HCT116 (cell line): ENCODE measurements around the gene FBLN7. TPM values are rescaled to one million over a fixed set of nuclear protein-coding genes. Genes with fewer than 3 reads are reported as not detected.

Experiments used
- ATAC-seq: fragments of 200-7000 bp; cut with Tn5 transposase; 2 replicates; pipeline ENCODE4 v1.9.1; 2020; ENCODE audit warnings: mild to moderate bottlenecking, moderate library complexity
- BruUV-seq: library from RNA; stranded (reverse); fragments of 400-500 nt; replicated peaks from 2 replicates; lab custom pipeline; 2021; lab: Mats Ljungman, UMichigan
- CTCF ChIA-PET: fragments of 300-600 bp; sonication (Branson Sonifier 250); formaldehyde crosslinking; loops from one replicate; lab custom pipeline; 2021; ENCODE audit warnings: antibody characterized with exemption; lab: Charles Lee
- POLR2A ChIA-PET: fragments of 300-600, 350-600 bp; sonication (Branson Sonifier 250); formaldehyde crosslinking; loops from one replicate; lab custom pipeline; 2021; ENCODE audit warnings: antibody characterized with exemption; lab: Charles Lee
- RAD21 ChIA-PET, 2 experiments: fragments of 300-600 bp; sonication (Branson Sonifier 250); formaldehyde crosslinking; loops; one replicate each; lab custom pipeline; 2023; ENCODE audit warnings: low total read pairs in 2 of 2; ENCODE audit not compliant: uncharacterized antibody in 2 of 2, unreplicated experiment in 2 of 2, low non-redundant PET in 1 of 2; lab: Charles Lee
- DNase-seq: peaks from one replicate; pipeline ENCODE4 v3.0.0-alpha.2; 2010; ENCODE audit warnings: low read depth, low spot score
- H2AFZ ChIP-seq: fragments of 200-600 bp; shearing (Covaris generic), sonication (generic); 2 replicates; pipeline ENCODE4 v1.6.1; 2017; ENCODE audit warnings: low read depth, mixed run types, mixed read lengths, antibody characterized with exemption, low read length; ENCODE audit not compliant: poor library complexity, severe bottlenecking
- H3K27ac ChIP-seq: 2 replicates; pipeline ENCODE4 v1.5.1; 2012; ENCODE audit warnings: low read depth, low read length
- H3K27me3 ChIP-seq: fragments of 200-600 bp; sonication (generic); 2 replicates; pipeline ENCODE4 v1.6.1; 2016; ENCODE audit warnings: mixed run types, low read length, mixed read lengths; ENCODE audit not compliant: insufficient read depth
- H3K36me3 ChIP-seq, 2 experiments: fragments of 200-500 bp in 1 of 2; fragments of 200-600 bp in 1 of 2; sonication (Bioruptor generic) in 1 of 2; sonication (generic) in 1 of 2; 2 replicates each; pipeline versions ENCODE4 v1.5.1 to v1.6.1; 2014 to 2016; ENCODE audit warnings: low read length in 2 of 2, inconsistent platforms in 1 of 2, mixed read lengths in 1 of 2, mixed run types in 1 of 2; ENCODE audit not compliant: insufficient read depth in 2 of 2, control insufficient read depth in 1 of 2
- H3K4me1 ChIP-seq, 2 experiments: fragments of 200-600 bp in 1 of 2; sonication (generic) in 1 of 2; 2 replicates each; pipeline versions ENCODE4 v1.5.1 to v1.6.1; 2012 to 2017; ENCODE audit warnings: low read length in 2 of 2, inconsistent platforms in 1 of 2, mild to moderate bottlenecking in 1 of 2, mixed read lengths in 1 of 2, mixed run types in 1 of 2, moderate library complexity in 1 of 2; ENCODE audit not compliant: insufficient read depth in 2 of 2, control insufficient read depth in 1 of 2
- H3K4me2 ChIP-seq: fragments of 200-600 bp; sonication (generic); 2 replicates; pipeline ENCODE4 v1.6.1; 2017; ENCODE audit warnings: mixed run types, low read length, mixed read lengths
- H3K4me3 ChIP-seq, 2 experiments: fragments of 200-600 bp in 1 of 2; sonication (generic) in 1 of 2; replicated peaks in 1 of 2; 2 replicates each; pipeline ENCODE4 v1.5.1; 2011 to 2016; ENCODE audit warnings: low read length in 2 of 2, control low read depth in 1 of 2, low read depth in 1 of 2, mild to moderate bottlenecking in 1 of 2, mixed read lengths in 1 of 2, mixed run types in 1 of 2
- H3K79me2 ChIP-seq: fragments of 200-600 bp; sonication (generic); 2 replicates; pipeline ENCODE4 v1.6.1; 2017; ENCODE audit warnings: mild to moderate bottlenecking, mixed run types, low read length, moderate library complexity, mixed read lengths; ENCODE audit not compliant: insufficient read depth
- H3K9ac ChIP-seq: fragments of 200-600 bp; sonication (generic); 2 replicates; pipeline ENCODE4 v1.6.1; 2016; ENCODE audit warnings: low read length, mixed read lengths
- H3K9me2 ChIP-seq: fragments of 200-600 bp; sonication (generic), shearing (Covaris generic); 2 replicates; pipeline ENCODE4 v1.6.1; 2017; ENCODE audit warnings: mixed run types, mild to moderate bottlenecking, moderate library complexity; ENCODE audit not compliant: insufficient read depth
- H3K9me3 ChIP-seq, 2 experiments: fragments of 200-500 bp in 1 of 2; fragments of 200-600 bp in 1 of 2; sonication (Bioruptor generic) in 1 of 2; sonication (generic) in 1 of 2; 2 replicates each; pipeline ENCODE4 v1.6.1; 2014 to 2017; ENCODE audit warnings: low read length in 2 of 2, mixed read lengths in 2 of 2, inconsistent platforms in 1 of 2, low read depth in 1 of 2, mild to moderate bottlenecking in 1 of 2, mixed run types in 1 of 2, moderate library complexity in 1 of 2; ENCODE audit not compliant: control insufficient read depth in 1 of 2, insufficient read depth in 1 of 2
- H4K20me1 ChIP-seq: fragments of 200-600 bp; sonication (generic), shearing (Covaris generic); 2 replicates; pipeline ENCODE4 v1.6.1; 2017; ENCODE audit warnings: mixed run types, mild to moderate bottlenecking, moderate library complexity; ENCODE audit not compliant: insufficient read depth
- CTCF ChIP-seq, 3 experiments: fragments of 200-600 bp in 1 of 3; sonication (generic) in 1 of 3; IDR thresholded peaks in 2 of 3; conservative IDR thresholded peaks in 1 of 3; 2 replicates each; pipeline ENCODE4 v1.5.1; 2012 to 2017; ENCODE audit warnings: low read depth in 2 of 3, low read length in 2 of 3, antibody characterized with exemption in 1 of 3, borderline replicate concordance in 1 of 3, control low read depth in 1 of 3, mild to moderate bottlenecking in 1 of 3, mixed read lengths in 1 of 3, mixed run types in 1 of 3, moderate library complexity in 1 of 3; ENCODE audit not compliant: insufficient read depth in 1 of 3
- EZH2 ChIP-seq: fragments of 200-600 bp; sonication (generic); IDR thresholded peaks from 2 replicates; pipeline ENCODE4 v1.6.1; 2017; ENCODE audit warnings: antibody characterized with exemption, mixed run types
- EZH2phosphoT487 ChIP-seq: fragments of 200-600 bp; IDR thresholded peaks from 2 replicates; pipeline ENCODE4 v1.6.1; 2018; ENCODE audit warnings: antibody characterized with exemption, borderline replicate concordance
- MAX ChIP-seq: IDR thresholded peaks from 2 replicates; pipeline ENCODE4 v1.6.1; 2012
- POLR2A ChIP-seq: IDR thresholded peaks from 2 replicates; pipeline ENCODE4 v1.7.0; 2011; ENCODE audit warnings: borderline replicate concordance; ENCODE audit not compliant: insufficient read depth, insufficient read length; ENCODE audit errors: extremely low read depth
- POLR2AphosphoS5 ChIP-seq: IDR thresholded peaks from 2 replicates; pipeline ENCODE4 v1.6.1; 2011; ENCODE audit warnings: mild to moderate bottlenecking, low read depth, low read length, moderate library complexity
- RAD21 ChIP-seq: IDR thresholded peaks from 2 replicates; pipeline ENCODE4 v1.6.1; 2012; ENCODE audit warnings: low read depth, mild to moderate bottlenecking
- REST ChIP-seq: IDR thresholded peaks from 2 replicates; pipeline ENCODE4 v1.6.1; 2012; ENCODE audit warnings: low read depth
- SIN3A ChIP-seq: IDR thresholded peaks from 2 replicates; pipeline ENCODE4 v1.6.1; 2012; ENCODE audit warnings: low read depth
- SRF ChIP-seq: IDR thresholded peaks from 2 replicates; pipeline ENCODE4 v1.6.1; 2012; ENCODE audit warnings: low read depth
- ZBTB33 ChIP-seq: IDR thresholded peaks from 2 replicates; pipeline ENCODE4 v1.6.1; 2011; ENCODE audit warnings: mild to moderate bottlenecking, low read length, moderate library complexity; ENCODE audit not compliant: insufficient replicate concordance; ENCODE audit errors: extremely low read depth
- ZFX ChIP-seq: fragments of 450-650 bp; IDR thresholded peaks from 2 replicates; pipeline ENCODE4 v1.6.1; 2017
- ZNF274 ChIP-seq: fragments of 200-500 bp; sonication (Bioruptor generic); IDR thresholded peaks from 2 replicates; pipeline ENCODE4 v1.6.1; 2014; ENCODE audit warnings: mild to moderate bottlenecking, low read depth, low read length, inconsistent platforms
- intact Hi-C: fragments of 100-400 bp; cut with micrococcal nuclease; formaldehyde crosslinking; loops from 2 replicates; pipeline ENCODE4 v1.10.0; 2022
- total RNA-seq: library from RNA; stranded (reverse); gene quantifications from one replicate; pipeline ENCODE4 v1.2.1, GENCODE V29; 2021; ENCODE audit not compliant: unreplicated experiment

The FBLN7 gene
- total RNA-seq, 1 experiment from 2014 or later, result 0.34 TPM

- Histone ChIP-seq H2AFZ (no peak overlapping the region), H3K4me3 (no peak overlapping the region), H3K79me2 (no peaks in the 10 kb centered on the region), H4K20me1 (no peaks in the 10 kb centered on the region), H3K4me2 (no peak overlapping the region), H3K27me3 (no peaks in the 10 kb centered on the region), H3K9me3 (no peaks in the 10 kb centered on the region), H3K9ac (no peak overlapping the region), H3K9me2 (no peaks in the 10 kb centered on the region), H3K27ac (no peak overlapping the region), H3K4me1 (no peaks in the 10 kb centered on the region), H3K36me3 (peaks cover 3 to 9% of the 10 kb centered on the region in 2 experiments; a peak in 1 of 4 replicates)
- no peak for DNase-seq
- TF ChIP-seq POLR2AphosphoS5 (no peak), EZH2phosphoT487 (no peak), MAX (no peak), ZFX (no peak), ZNF274 (no peak), POLR2A (no peak)
- ChIA-PET RAD21 (no interaction called here), POLR2A (no interaction called here), CTCF (no interaction called here)
- intact Hi-C loops, result no loop called here
- ATAC-seq, result no peak
- BruUV-seq, result no TSS peak
Observed at GRCh38 chr2:112093216-112093615, 45.0 kb upstream of the FBLN7 start.

- no peaks in the 10 kb centered on the region for H4K20me1 ChIP-seq
- no peak overlapping the region for H3K27ac ChIP-seq
- H3K9ac ChIP-seq, result no peak overlapping the region
- no peaks in the 10 kb centered on the region for H3K9me2 ChIP-seq
- no peak for ATAC-seq
- CTCF ChIA-PET, result no interaction called here
- intact Hi-C loops, result no loop called here
- no peaks in the 10 kb centered on the region for H3K79me2 ChIP-seq
- H3K9me3 ChIP-seq, result no peaks in the 10 kb centered on the region
- no peak for DNase-seq
- BruUV-seq, result no TSS peak
- no peaks in the 10 kb centered on the region for H3K27me3 ChIP-seq
- RAD21 ChIA-PET, result no interaction called here
- no peak overlapping the region for H3K4me2 ChIP-seq
- H3K36me3 ChIP-seq, result peaks cover 3 to 7% of the 10 kb centered on the region in 2 experiments; a peak in 2 of 4 replicates
- no peaks in the 10 kb centered on the region for H3K4me1 ChIP-seq
- POLR2A ChIA-PET, result no interaction called here
- H2AFZ ChIP-seq, result no peak overlapping the region
- H3K4me3 ChIP-seq, result no peak overlapping the region
- TF ChIP-seq EZH2 (no peak), SRF (no peak), CTCF (IDR thresholded peaks at IDR 0.05 in 2 of 3, conservative IDR thresholded peaks at IDR 0.05 in 1 of 3; ENCODE audit: borderline replicate concordance in 1 of 3, insufficient read depth in 1 of 3, low read depth in 2 of 3, low read length in 2 of 3) (no peak), ZBTB33 (no peak), REST (no peak), MAX (no peak), RAD21 (no peak), SIN3A (no peak)
Observed at GRCh38 chr2:112095681-112096080, 42.5 kb upstream of the FBLN7 start.
